ENCODE data around the gene SGSM2.

SGSM2 gene

DNA sequence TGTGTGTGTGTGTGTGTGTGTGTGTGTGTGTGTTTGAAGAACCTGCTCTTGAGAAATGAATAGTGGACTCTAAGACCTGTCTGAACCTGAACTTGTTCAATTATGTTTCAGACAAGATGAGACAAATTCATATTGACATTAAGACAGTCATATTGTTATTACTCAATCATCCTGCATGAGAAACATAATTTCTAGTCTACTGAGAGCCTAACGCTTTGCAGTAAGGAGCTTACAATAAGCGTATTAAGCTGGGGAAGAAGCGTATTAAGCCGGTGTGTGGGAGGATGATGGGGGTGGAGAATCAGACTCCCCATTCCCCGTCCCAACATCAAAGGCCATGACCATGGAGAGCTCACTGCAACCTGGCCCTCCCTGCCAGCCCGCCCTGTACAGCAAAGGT lies 86.0 kb downstream of the SGSM2 start:
- DNase-seq (ENCODE audit: low read depth) = no peak

DNA sequence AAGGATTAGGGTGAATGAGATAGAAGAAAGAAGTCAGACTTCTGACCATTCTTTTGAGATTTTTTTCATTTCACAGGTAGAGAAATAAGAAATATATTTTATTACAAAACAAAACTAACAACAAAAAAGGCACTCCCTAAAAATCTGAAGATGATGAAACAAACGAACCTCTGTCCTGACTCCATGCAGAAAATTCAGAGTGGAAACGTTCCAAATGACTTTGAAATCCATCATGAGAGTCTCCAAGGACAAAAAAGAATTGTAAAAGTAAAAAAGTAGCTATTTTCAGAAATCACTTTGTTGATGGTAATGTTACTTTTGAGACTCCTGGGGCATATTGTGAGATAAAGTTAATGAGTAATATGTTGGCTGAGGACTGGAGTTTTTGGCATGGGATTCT lies 89.9 kb downstream of the SGSM2 start:
- DNase-seq (ENCODE audit: low read depth) = no peak

DNA sequence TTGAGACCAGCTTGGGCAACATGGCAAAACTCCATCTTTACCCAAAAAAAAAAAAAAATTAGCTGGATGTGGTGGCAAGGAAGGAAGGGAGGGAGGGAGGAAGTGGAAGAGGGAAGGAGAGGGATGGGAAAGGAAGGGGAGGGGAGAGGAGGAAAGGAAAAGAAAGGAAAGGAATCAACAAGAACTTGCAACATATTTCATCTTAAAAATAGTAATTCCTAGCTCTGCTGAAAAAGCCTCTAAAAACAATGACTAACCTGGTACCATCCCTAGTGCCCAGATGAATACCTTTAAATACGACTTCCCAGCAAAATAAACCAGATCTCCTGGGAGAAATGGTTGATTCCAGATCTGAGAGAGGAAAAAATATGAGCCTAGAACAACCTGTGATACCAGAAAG lies 90.6 kb downstream of the SGSM2 start:
- no peak for DNase-seq (ENCODE audit: low read depth)

All from iris pigment epithelial cell (primary cell).